GOT3 (cell line): Measurements from ENCODE around the gene ATP12A.

Experiments used
- DNase-seq: peaks from one replicate; lab custom pipeline; 2025; ENCODE audit warnings: mixed read lengths; lab: John Stamatoyannopoulos, UW

The ATP12A gene

GRCh38 chr13:24734950-24735349 lies 54.7 kb downstream of the ATP12A start:
- DNase-seq, result no peak

GRCh38 chr13:24737042-24737441 lies 56.8 kb downstream of the ATP12A start:
- DNase-seq, result no peak

DNA sequence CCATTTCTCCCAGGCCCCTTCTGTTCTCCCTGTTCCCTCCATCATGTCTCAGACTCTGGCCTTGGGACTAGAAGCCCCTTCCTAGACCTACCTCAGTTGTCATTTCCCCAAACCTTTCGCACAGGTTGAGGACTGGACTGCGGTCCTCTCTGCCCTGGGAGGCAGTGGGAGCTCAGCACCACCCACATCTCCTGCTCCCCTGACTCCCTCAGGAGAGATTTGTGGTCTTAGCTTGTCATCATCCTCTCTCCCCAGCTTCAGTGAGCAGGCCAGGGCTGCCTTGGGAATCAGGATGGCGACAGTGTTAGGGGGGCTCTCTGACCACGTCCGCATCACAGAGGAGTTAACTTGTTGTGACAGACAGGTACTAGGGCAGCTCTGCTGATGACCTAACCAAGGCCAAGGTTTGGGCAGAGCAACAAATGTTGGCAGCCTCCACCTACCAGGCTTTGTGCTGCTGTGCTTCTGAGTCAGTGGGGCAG lies 58.2 kb downstream of the ATP12A start:
- DNase-seq, result no peak

GRCh38 chr13:24740014-24740890 lies 60.0 kb downstream of the ATP12A start:
- no peak for DNase-seq

DNA sequence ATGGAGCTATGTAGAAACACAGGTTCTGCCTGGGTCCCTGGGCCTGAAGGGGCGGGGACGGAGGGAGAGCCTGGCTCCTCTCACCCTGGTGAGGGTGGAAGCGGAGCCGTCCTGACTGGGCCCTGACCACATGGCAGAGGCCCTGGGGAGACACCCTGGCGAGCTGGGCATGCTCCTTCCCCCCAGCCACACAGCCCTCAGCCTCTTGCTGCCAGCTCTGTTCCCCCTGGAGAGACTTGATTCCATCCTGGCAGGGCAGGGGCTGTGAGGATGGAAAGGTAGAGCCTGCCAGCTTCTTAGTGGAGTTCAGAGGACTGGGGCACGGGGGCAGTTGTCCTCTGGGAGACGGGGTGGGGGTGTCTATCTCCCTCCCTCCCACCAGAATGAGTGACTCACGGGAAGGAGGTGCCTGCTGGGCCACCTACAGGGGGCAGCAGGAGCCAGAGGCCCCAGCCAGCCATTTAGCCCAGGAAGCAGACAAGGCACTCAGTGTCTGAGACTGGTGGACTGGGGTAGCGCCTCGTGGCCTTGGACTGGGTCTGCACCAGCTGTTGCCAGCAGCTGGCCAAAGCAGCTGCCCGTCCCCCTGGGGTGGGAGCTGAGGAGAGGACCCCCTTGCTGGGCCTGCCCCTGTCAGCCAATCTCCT lies 60.9 kb downstream of the ATP12A start:
- DNase-seq, result no peak

- DNase-seq, result no peak
These were observed 61.6 kb downstream of the ATP12A start for GRCh38 chr13:24741791-24742190.

GRCh38 chr13:24742294-24742693 lies 62.1 kb downstream of the ATP12A start:
- no peak for DNase-seq

DNA sequence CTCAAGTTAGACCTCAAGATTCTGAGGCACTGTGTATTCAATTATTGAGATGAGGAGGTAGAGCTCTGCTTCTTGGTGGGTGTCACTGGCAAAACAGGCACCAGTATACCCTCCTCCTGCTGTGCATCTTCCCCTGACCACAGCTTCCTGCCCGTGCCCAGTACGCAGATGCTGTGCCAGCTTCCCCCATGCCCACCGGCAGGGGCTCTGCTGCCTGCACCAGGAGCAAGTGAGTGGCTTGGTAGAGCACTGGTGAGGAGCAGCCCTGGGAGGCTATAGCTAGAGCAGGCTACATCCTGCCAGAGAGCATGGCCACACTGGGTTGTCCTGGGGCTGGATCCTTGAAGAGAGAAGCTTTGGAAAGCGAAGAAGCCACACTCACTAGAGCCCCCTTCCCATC lies 62.8 kb downstream of the ATP12A start:
- DNase-seq, result no peak

DNA sequence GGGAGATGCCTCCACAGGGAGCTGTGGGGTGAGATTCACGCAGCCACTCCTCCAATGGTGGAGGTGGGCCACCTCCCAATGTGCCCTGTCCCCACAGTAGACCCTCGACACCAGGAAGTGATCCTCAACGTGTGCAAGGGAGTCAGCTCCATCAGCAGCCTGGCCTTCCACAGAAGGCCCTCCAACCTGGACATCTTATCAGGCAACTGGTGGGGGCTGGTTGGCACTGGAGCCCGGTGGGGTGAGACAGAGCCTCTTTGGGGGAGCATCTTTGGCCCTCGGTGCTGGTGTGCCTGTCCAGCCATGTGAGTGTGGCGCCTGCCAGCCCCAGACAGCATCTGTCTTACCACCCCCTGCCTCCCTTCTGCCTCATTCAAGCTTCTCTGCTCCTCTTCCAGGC lies 64.0 kb downstream of the ATP12A start:
- DNase-seq, result no peak

DNA sequence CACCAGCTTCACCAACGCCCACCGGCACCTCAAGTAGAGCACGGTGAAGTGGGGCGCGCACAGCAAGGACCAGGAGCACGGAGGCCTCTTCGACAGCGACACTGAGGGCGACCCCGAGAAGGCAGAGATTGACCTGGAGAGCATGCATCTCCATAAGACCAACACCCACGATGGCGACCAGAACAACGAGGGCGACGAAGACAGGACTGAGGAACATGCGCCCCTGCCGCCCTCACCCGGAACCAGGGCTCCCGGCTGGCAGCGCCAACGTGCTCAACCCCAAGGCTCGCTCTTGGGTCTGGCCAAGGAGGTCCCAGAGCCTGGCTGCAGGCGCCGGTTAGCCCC lies 65.3 kb downstream of the ATP12A start:
- no peak for DNase-seq

DNA sequence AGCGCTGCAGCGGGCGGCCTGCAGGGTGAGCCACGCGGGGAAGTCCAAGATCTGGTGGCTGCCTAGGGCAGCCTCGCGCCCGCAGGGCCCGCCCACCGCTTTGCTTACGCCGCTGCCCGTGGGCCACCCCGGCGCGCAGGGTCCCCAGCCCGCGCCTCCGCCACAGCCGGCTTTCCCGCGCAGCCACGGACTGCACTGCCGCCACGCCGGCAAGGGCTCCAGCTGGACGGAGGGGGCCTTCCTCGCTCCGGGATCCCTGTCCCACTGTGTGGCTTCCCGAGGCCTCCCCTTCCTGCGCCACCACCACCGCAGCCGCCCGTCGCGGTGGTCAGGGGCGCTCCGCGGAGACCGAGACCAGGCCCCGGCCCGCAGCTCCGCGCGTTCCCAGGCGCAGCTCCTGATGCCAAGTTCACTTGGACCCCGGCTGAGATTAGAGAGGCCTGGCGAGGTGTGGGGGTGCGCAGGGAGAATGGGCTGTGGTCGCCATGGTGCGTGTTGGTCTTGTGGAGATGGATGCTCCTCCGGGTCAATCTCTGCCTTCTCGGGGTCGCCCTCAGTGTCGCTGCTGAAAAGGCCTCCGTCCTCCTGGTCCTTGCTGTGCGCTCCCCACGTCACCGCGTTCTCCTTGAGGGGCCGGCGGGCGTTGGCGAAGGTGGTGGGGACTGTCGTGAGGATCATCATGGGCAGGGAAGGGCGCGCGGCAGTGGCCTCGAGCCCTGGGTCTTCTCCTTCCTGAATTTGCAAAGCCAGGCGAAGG lies 65.8 kb downstream of the ATP12A start:
- no peak for DNase-seq

DNA sequence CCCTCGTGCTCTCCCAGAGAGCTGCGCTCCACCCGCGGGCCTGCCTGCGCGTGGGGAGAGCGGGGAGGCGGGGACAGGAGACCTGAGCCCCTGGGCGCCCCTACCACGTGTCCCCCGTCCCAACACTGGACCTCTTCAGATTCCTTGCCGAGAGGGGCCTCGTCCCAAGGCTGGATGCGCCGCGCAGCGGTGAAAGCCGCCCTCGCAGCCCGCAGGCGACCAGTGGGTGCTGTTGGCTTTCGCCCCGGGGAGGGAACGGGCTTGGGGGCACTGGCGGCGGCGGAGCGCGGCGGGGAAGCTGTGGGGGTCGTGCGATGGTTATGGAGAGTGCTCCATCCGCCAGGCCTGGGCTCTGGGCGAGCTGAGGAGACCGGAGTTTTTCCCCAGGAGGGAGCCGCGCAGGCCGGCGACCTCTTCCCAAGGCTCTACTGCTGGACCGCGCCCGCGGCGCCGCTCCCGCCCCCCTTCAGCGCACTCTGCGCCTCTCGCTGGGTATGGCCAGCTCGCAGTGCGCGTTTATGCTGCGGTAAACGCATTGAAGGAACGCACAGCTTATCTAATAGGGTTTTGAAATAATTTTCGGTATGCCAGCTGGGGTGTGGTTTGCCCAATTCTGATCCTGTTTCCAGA lies 66.5 kb downstream of the ATP12A start:
- DNase-seq, result no peak

GRCh38 chr13:24747248-24748060 lies 67.2 kb downstream of the ATP12A start:
- DNase-seq, result no peak

DNA sequence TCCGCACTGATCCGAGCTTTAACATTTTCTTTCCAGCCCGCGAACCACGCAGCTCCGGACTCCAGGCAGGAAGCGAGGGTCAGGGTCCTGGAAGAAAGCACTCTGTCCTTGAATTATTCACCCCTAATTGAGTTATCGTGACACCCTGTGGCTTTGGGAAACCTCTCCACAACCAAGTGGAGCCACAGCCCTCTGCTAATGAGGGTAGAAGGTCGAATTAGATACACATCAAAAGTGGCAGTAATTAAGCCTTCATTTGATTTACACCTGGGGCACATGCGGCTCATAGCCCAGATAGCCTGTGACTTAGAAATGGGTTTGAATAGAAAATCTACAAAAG lies 67.8 kb downstream of the ATP12A start:
- no peak for DNase-seq

- no peak for DNase-seq
These were observed 79.0 kb downstream of the ATP12A start for GRCh38 chr13:24759197-24759596.
